Measurements from ENCODE around the gene GADL1. TPM values are rescaled to one million over a fixed set of nuclear protein-coding genes. Genes with fewer than 3 reads are reported as not detected.

The GADL1 gene
- total RNA-seq, 1 donor = 0.18 TPM

GRCh38 chr3:30810625-30811024, 83.8 kb downstream of the GADL1 start:
- DNase-seq (ENCODE audit: low read depth) = peak; percentile 23
- no peak overlapping the region for H3K4me3 ChIP-seq (ENCODE audit: low read depth, low read length)
- no peak for TF ChIP-seq CTCF (IDR thresholded peaks at IDR 0.05; ENCODE audit: insufficient read depth, low read length)

- DNase-seq (ENCODE audit: low read depth) = no peak
- no peak for TF ChIP-seq CTCF (IDR thresholded peaks at IDR 0.05; ENCODE audit: insufficient read depth, low read length)
- no peak overlapping the region for H3K4me3 ChIP-seq (ENCODE audit: low read depth, low read length)
These were observed 88.8 kb downstream of the GADL1 start for GRCh38 chr3:30805695-30806094.

- peak; percentile 4 for DNase-seq (ENCODE audit: low read depth)
- no peak for TF ChIP-seq CTCF (IDR thresholded peaks at IDR 0.05; ENCODE audit: insufficient read depth, low read length)
- H3K4me3 ChIP-seq (ENCODE audit: low read depth, low read length) = no peak overlapping the region
These were observed 89.5 kb downstream of the GADL1 start for GRCh38 chr3:30804984-30805383.

- no peak overlapping the region for H3K4me3 ChIP-seq (ENCODE audit: low read depth, low read length)
- TF ChIP-seq CTCF (IDR thresholded peaks at IDR 0.05; ENCODE audit: insufficient read depth, low read length) = no peak
- no peak for DNase-seq (ENCODE audit: low read depth)
These were observed 99.3 kb downstream of the GADL1 start for GRCh38 chr3:30795176-30795575.

- DNase-seq (ENCODE audit: low read depth) = no peak
- no peak overlapping the region for H3K4me3 ChIP-seq (ENCODE audit: low read depth, low read length)
- no peak for TF ChIP-seq CTCF (IDR thresholded peaks at IDR 0.05; ENCODE audit: insufficient read depth, low read length)
These were observed 100.7 kb downstream of the GADL1 start for GRCh38 chr3:30793740-30794139.

GRCh38 chr3:30790150-30790549, 104.3 kb downstream of the GADL1 start:
- no peak for DNase-seq (ENCODE audit: low read depth)
- no peak overlapping the region for H3K4me3 ChIP-seq (ENCODE audit: low read depth, low read length)
- TF ChIP-seq CTCF (IDR thresholded peaks at IDR 0.05; ENCODE audit: insufficient read depth, low read length) = no peak

- TF ChIP-seq CTCF (IDR thresholded peaks at IDR 0.05; ENCODE audit: insufficient read depth, low read length) = no peak
- no peak for DNase-seq (ENCODE audit: low read depth)
- H3K4me3 ChIP-seq (ENCODE audit: low read depth, low read length) = no peak overlapping the region
These were observed 108.1 kb downstream of the GADL1 start for GRCh38 chr3:30786365-30786764.
